Fibroblast of mammary gland (primary cell): ENCODE results near the gene SLCO2B1.

Source experiments
- DNase-seq: peaks from one replicate; pipeline ENCODE4 v3.0.0-alpha.2; 2010; ENCODE audit warnings: low read depth
- H3K4me3 ChIP-seq: 2 replicates; pipeline ENCODE4 v1.5.1; 2011; ENCODE audit warnings: low read depth, mild to moderate bottlenecking, low read length, moderate library complexity; ENCODE audit not compliant: control insufficient read depth
- CTCF ChIP-seq: conservative IDR thresholded peaks from 2 replicates; pipeline ENCODE4 v1.5.1; 2011; ENCODE audit warnings: low read depth, low read length, inconsistent platforms; ENCODE audit not compliant: control insufficient read depth, insufficient read depth

Gene SLCO2B1

DNA sequence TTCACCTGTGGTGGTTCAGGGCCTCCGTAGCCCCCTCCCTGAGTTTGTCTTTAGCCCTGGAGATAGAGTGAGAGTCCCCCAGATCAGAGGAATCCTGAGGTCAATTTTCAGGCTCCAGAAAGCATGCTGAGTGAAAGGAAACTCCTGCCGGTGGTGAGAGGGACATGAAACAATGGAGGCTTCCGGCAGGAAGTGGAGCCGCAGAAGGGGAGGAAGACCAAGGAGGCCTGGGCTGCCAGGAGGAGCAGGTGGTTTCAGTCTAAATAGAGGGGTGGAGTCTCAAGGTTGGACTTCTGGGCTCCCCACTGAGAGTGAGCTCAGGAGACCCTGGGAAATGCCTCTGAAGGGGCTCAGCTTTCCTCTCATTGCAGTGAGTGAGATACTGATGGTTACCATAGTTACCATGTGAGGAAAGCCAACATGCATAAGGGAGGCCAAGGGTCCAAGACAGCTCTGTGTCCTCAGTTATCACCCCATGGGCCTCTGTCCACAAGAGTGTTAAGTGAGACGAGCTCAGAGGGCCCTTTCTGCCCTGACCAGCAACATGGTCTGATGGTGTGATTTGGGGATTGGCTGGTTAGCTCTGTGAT, 10.7 kb downstream of the SLCO2B1 start:
- TF ChIP-seq CTCF: no peak
- no peak for DNase-seq

GRCh38 chr11:75162954-75163353, 12.0 kb downstream of the SLCO2B1 start:
- H3K4me3 ChIP-seq: no peak overlapping the region
- TF ChIP-seq CTCF: no peak
- DNase-seq: no peak

More for the DNA sequence above, 10.7 kb downstream of the SLCO2B1 start:
- no peak overlapping the region for H3K4me3 ChIP-seq

DNA sequence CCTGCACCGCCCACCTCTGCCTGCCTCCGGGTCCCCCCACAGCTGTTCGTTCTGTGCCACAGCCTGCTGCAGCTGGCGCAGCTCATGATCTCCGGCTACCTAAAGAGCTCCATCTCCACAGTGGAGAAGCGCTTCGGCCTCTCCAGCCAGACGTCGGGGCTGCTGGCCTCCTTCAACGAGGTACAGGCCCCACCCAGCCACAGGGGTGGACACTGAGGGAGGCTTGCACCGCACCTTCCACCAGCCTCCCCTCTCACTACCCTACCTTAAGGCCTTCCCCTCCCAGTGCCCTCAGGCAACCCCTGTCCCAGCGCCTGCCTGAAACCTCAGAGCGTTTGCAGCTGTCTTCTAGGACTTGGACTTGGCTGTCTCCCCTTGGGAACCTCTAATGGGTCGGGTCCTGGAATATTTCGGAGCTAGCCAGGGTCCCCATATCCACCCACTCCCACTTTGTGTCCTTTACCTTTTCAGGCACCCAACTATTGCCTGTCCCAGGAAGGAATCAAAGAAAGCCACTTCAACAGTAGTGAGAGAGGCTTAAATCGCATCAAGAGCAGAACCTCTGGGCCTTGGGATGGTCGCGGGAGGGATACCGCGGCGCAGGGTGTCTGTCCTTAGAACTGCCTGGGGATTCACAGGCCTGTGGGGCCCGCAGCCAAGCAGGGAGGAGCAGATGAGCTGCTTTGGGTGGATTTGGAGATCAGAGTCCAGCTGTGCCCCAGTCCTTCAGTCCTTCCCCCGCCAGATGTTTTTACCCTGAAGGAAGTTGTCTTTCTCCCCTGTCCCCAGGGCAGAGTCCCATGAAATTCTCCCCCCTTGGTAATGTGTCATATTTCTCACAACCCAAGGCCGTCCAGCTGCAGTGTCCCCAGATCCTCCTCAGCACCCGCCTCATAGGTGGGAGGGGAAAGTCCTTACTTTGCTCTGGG, 13.3 kb downstream of the SLCO2B1 start:
- TF ChIP-seq CTCF: no peak
- no peak for DNase-seq
- no peak overlapping the region for H3K4me3 ChIP-seq

GRCh38 chr11:75165721-75166120, 14.8 kb downstream of the SLCO2B1 start:
- no peak for DNase-seq
- no peak for TF ChIP-seq CTCF
- H3K4me3 ChIP-seq: no peak overlapping the region

DNA sequence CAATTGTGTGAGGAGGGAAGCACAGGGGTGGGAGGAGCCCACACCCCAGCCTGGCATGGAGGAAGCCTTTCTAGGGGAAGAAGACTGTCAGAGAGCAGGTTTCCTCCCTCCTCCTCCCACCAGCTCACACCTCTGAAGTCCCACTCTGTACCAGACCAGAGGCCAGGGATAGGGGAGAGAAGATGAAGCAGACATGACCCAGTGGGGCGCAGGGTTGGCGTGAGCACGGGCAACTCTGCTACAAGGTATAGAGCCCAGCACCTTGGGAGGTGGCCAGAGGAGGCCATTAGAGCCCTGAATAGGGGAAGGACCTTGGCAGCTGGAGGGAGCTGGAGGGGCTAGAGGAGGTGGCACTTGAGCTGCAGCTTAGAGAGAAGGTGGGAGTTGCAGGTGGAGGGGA, 15.9 kb downstream of the SLCO2B1 start:
- DNase-seq: no peak
- TF ChIP-seq CTCF: no peak
- no peak overlapping the region for H3K4me3 ChIP-seq

GRCh38 chr11:75167617-75168016, 16.7 kb downstream of the SLCO2B1 start:
- TF ChIP-seq CTCF: no peak
- no peak for DNase-seq
- H3K4me3 ChIP-seq: no peak overlapping the region
